Measurements from ENCODE around the gene BCLAF1. TPM values are rescaled to one million over a fixed set of nuclear protein-coding genes. Genes with fewer than 3 reads are reported as not detected.

BCLAF1 gene
- total and polyA plus RNA-seq, 2 experiments from 2014 or later = 133 to 151 TPM

DNA sequence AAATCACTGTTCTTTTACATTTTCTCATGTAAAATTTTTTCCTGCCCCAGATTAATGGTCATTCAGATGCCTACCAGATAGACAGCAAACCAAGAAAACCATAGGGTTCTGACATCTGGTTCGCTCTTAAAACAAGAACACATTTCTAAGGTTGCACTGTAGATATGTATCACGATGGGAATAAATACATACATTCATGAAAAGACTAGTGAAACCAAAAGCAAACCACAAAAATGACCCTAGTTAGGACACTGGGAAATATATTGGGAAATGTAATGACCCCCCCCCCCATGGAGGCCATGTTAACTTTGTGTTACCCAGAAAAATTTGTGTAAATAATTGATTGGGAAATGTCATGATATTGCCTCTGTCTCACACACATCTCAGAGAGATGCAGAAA lies 77.0 kb downstream of the BCLAF1 start:
- Histone ChIP-seq H3K27me3 (ENCODE audit: insufficient read depth) (no peaks in the 10 kb centered on the region), H3K4me2 (no peak overlapping the region), H4K20me1 (replicated peaks; ENCODE audit: insufficient read depth) (no peaks in the 10 kb centered on the region), H3K79me2 (replicated peaks; ENCODE audit: insufficient read depth) (no peaks in the 10 kb centered on the region), H3K36me3 (ENCODE audit: insufficient read depth) (no peaks in the 10 kb centered on the region), H2AFZ (no peak overlapping the region), H3K9me2 (ENCODE audit: insufficient read depth) (no peaks in the 10 kb centered on the region), H3K27ac (ENCODE audit: low read depth) (no peak overlapping the region), H3K4me3 (no peak overlapping the region), H3K4me1 (ENCODE audit: insufficient read depth) (no peaks in the 10 kb centered on the region), H3F3A (replicated peaks; ENCODE audit: low read depth) (no peaks in the 10 kb centered on the region)
- H3K27me3 Mint-ChIP-seq (ENCODE audit: insufficient read depth, low read depth, poor library complexity) = peaks cover 2% of the 10 kb centered on the region
- TF ChIP-seq STAT1 (IDR thresholded peaks at IDR 0.05; ENCODE audit: unreplicated experiment) (no peak), EZH2phosphoT487 (IDR thresholded peaks at IDR 0.05; ENCODE audit: unreplicated experiment) (no peak), NANOG (IDR thresholded peaks at IDR 0.05; ENCODE audit: borderline replicate concordance) (no peak), CTCF (conservative IDR thresholded peaks at IDR 0.05; ENCODE audit: low read depth in 2 of 2) (no peak), ZNF331 (CRISPR knock-in tag; IDR thresholded peaks at IDR 0.05; ENCODE audit: low read depth) (no peak), JUNB (IDR thresholded peaks at IDR 0.05; ENCODE audit: unreplicated experiment) (no peak), REST (IDR thresholded peaks at IDR 0.05; ENCODE audit: unreplicated experiment) (no peak), EZH2 (IDR thresholded peaks at IDR 0.05; ENCODE audit: low read depth, unreplicated experiment) (no peak), ZNF114 (CRISPR knock-in tag; IDR thresholded peaks at IDR 0.05) (no peak), CREB1 (CRISPR knock-in tag; IDR thresholded peaks at IDR 0.05; ENCODE audit: low read depth) (no peak), POLR2AphosphoS5 (IDR thresholded peaks at IDR 0.05; ENCODE audit: low read depth) (no peak), ZNF462 (CRISPR knock-in tag; IDR thresholded peaks at IDR 0.05) (no peak)
- TF ChIP-seq, protein P1, sequence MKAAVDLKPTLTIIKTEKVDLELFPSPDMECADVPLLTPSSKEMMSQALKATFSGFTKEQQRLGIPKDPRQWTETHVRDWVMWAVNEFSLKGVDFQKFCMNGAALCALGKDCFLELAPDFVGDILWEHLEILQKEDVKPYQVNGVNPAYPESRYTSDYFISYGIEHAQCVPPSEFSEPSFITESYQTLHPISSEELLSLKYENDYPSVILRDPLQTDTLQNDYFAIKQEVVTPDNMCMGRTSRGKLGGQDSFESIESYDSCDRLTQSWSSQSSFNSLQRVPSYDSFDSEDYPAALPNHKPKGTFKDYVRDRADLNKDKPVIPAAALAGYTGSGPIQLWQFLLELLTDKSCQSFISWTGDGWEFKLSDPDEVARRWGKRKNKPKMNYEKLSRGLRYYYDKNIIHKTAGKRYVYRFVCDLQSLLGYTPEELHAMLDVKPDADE (IDR thresholded peaks at IDR 0.05) = no peak
- no peak overlapping the region for H3K27ac Mint-ChIP-seq
- DNase-seq (ENCODE audit: low spot score) (no peak), ATAC-seq (no peak)
- no peak overlapping the region for H3K4me3 Mint-ChIP-seq
- no peaks in the 10 kb centered on the region for H3K9me3 Mint-ChIP-seq
- H3K4me1 Mint-ChIP-seq = no peaks in the 10 kb centered on the region
- H3K36me3 Mint-ChIP-seq (ENCODE audit: low read depth) = no peaks in the 10 kb centered on the region

Measured in GM23338 (cell line).